ENCODE measurements around the gene FBXO45.

- no peak for TF ChIP-seq POLR2AphosphoS5 (IDR thresholded peaks at IDR 0.05; ENCODE audit: borderline replicate concordance, low read depth, low read length)
- TF ChIP-seq EZH2 (IDR thresholded peaks at IDR 0.05) = no peak
Measured at GRCh38 chr3:196600359-196600758, 31.9 kb downstream of the FBXO45 start.

Measured in SK-N-MC (cell line).